GM19023 (cell line): ENCODE data around the gene APBA3.

Source experiments
- ATAC-seq: cut with Tn5 transposase; IDR thresholded peaks from one replicate; pipeline ENCODE4 v1.9.1; 2021; ENCODE audit warnings: mild to moderate bottlenecking, moderate library complexity; ENCODE audit not compliant: unreplicated experiment

Gene APBA3

DNA sequence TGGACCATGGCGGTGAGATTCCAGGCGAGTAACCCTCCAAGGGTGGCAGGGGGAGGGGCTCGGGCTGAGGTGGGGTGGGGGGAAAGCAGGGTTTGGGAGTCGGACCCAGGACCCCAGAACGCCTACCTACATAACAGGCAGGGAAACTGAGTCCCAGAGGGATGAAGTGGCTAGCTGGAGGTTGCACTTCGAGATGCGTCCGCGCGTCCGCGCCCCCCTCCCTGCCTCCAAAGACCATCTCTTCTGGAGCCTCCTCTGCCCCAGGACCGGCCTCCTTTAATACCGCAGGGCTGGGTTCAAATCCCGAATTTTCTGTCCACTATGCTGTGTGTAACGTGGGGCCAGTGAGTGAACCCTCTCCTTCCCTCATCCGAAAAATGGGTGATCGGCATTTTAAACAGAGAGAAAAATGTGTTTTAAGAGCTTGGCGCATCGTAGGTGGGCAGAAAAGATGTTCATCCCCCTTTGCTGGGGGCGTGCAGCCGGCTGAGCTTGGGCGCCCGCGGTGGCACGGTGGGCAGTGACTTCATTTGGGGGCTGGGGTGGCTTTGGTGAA lies 39.5 kb downstream of the APBA3 start:
- no peak for ATAC-seq

DNA sequence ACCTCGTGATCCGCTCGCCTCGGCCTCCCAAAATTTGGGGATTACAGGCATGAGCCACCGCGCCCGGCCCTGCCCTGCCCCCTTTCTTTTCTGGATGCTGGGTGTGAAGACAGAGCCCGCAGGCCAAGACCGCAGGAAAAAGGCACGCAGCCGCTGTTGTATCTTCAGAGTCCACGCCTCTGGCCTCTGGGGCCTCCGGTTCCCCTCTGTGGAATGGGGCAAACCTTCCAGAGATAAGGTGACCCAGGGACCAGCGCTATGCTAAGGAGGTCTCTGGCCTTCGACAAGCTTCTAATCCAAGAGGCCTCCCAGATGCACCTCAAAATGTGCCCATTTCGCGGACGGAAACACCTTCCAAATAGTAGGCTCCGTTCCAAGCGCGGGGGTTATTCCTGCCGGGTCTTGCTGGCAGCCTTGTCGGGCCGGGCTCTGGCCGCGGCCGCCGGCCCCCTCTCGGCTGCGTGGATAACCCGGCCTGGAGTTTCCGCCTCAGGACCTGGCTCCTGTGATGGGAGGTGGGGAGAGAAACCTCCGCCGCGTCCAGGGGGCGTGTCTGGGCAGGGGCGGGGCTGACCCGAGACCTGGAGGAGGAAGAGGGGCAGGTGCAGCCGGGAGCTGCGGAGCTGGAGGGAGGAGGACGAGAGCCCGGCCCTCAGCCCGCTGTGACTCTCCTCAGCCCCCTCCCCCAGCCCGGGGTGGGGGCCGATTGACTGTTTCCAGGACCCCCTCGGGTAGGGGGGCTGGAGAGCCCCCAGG lies 40.2 kb downstream of the APBA3 start:
- ATAC-seq = no peak

DNA sequence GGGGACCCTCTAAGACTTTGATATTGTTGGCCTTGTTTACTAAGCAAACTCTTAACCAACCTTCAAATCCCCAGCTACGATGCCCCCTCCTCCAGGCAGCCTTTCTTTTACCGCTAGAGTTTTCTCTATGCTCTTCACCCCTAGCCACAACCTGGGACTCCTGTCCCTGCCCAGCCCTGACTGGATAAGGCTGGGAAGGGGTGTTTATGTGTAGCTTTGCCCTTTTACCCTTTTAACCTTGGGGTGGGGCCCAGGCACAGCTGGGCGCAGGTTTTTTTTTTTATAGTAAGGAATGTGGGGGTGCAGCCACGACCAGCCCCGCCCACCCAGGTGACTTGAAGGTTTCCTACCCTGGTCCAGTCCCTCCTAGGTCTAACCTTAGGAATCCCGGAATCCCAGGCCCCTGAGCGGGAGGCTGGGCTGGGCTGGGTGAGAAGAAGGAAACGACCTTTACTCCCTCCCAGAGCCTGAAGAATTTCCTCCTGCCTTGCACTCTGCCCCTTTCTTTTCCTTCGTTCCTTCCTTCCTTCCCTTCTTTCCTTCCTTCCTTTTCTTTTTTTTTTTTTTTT lies 41.1 kb downstream of the APBA3 start:
- ATAC-seq = no peak

DNA sequence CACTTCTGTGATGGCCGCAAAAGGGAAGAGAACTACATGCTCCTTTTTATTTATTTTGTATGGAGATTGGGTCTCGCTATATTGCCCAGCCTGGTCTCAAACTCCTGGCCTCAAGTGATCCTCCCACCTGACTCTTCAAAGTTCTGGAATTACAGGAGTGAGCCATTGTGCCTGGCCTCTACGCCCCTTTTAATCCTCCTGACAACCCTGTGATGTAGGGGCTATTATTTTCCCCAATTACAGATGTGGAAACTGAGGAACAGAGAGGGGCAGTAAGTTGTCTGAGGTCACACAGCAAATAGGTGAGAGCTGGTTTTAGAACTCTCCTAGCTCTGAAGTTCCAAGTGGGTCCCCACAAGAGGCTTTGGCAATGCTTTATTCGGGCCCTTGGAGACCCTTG lies 41.6 kb downstream of the APBA3 start:
- no peak for ATAC-seq

DNA sequence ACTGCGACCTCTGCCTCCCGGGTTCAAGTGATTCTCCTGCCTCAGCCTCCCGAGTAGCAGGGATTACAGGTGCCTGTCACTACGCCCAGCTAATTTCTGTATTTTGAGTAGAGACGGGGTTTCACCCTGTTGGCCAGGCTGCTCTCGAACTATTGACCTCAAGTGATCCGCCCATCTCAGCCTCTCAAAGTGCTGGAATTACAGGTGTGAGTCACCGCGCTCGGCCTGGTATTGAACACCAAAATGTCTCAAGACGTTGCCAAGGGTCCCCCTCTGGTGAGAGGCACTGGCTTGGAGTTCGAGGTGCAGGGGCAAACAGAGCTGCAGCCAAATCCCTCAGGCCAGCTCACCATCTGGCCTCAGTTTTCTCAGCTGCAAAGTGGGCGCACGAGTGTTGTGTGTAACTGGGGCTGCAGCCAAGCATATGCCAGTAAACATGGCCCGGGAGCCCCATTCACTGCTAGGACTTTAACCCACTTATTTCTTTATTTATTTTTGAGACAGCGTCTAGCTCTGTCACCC lies 45.3 kb downstream of the APBA3 start:
- ATAC-seq = no peak

DNA sequence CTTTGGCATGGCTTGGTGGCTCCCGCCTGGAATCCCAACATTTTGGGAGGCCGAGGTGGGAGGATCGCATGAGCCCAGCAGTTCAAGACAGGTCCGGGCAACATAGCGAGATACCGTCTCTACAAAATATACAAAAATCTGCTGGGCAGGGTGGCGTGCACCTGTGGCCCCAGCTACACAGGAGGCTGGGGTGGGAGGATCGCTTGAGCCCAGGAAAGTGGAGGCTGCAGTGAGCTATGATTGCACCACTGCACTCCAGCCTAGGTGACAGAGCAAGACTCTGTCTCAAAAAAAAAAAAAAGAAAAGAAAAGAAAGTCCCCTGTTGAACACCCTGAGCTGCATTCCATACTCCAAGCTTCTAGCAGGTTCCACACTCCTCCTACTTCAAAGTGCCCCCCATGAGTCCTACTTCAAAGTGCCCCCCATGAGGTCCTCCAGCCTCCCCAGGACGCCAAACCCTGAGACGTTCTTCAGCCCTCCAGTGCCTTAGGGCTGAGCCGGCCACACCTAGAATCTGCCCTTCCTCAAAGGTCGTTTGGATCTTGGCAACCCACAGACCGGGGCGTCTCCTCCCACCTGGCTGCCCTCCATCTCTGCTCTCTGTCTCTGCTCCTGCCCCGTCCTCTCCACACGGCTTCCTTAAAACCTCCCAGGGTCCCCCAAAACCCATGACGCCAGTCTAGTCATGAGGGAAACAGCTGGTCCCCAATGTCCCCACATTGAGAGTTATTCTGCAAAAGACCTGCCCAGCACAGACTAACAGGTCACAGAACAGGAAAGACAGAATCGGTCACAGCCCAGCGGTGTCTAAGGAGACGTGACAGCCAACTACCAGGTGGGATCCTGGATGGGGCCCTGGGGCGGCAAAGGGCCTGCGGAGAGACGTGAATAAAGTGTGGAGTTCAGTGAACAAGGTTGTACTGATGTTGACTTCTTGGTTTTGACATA lies 48.6 kb downstream of the APBA3 start:
- no peak for ATAC-seq

DNA sequence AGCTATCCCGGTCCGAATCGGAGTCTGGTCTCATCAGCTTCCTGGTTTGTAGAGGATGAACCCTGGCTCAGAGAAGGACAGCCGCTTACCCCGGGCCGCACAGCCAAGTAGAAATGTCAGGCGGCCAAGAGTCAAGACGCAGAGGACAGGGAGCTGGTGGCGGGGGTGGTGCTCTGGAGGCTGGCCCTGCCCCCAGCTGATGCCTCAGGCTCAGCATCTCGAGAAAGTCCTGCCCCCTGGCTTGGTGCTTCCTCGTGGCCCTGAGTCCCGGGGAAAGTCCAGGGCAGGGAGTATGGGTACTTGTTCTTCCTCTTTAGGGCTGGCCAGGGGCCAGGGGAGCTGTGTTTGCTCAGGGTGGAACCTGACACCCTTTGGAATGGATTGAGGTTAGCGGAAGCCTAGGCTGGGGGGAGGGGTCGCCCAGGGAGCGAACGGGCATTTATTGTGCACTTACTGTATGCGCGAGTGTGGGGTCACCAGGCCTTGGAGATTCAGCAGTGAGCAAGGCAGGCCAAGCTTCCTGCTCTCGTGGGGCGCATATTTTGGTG lies 51.2 kb downstream of the APBA3 start:
- no peak for ATAC-seq

DNA sequence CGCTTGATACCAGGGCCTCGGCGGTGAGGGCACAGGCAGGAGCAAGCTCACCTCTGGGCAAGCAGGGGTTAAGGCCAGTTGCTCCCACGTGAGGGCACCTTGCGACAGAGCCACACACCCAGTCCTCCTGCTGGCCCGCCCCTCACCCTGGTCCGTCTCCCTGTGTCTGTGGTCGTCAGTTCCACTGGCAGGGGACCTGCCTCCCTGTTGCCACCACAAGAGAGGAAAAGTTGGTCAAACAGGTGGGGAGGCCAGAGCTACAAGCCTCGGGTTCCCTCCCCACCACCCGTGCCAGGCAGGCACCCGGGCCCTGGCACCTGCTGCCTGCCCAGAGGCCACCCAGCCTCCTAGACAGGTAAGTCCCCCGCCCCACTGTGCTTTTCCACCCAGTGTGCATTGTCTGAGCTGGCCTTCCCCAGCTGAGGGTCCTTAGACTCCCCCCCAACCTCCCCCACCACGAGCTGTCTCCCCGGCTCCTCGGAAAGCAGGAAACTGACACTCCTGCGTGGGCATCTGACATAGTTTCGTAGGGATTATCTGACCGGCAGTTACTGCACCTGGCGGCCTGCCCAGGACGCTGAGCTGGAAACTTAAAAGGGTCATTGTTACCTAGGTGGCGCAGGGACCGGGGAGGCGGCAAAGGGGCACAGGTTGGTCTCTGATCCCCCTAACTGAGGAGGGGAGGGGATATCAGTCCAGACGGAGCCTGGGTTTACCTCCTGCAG lies 53.1 kb downstream of the APBA3 start, which contains the start of gene TJP3:
TJP3 (plus strand) TSS at position 178 of the 725 bp plus-strand sequence. CDS start 20,049 bp downstream, outside the sequence.
- no peak for ATAC-seq

DNA sequence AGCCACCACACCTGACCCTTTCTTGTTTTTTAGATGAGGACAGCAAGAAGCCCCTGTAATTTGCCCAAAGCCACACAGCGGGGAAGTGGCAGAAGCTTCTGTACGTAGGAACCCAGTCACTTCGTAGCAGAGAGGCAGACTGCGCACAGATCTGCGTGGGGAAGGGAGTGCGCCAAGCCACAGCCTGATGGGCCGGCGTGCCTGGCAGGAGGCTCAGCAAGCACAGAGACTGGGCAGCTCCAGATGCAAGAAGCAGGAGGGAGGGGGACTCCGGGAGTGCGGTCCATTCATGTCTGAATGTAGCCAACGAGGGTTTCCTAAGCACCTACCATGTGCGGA lies 53.7 kb downstream of the APBA3 start:
- ATAC-seq = no peak

DNA sequence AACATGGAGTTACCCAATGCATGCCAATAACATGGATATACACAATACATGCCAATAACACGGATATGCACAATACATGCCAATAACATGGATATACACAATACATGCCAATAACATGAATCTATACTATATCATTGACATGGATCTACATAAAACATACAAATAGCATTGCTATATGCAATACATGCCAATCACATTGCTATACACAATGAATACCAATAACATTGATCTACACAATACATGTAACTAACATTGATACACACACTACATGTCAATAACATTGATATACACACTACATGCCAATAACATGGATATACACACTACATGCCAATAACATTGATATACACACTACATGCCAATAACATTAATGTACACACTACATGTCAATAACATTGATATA lies 60.3 kb downstream of the APBA3 start:
- ATAC-seq = no peak
